Measurements from ENCODE around the gene SIAH1. TPM values are rescaled to one million over a fixed set of nuclear protein-coding genes. Genes with fewer than 3 reads are reported as not detected.
A peak's percentile ranks its signal among the peaks of the same experiment; 100 is the strongest.

SIAH1 gene
- total and polyA plus RNA-seq, 2 donors (not counting 1 experiment from before 2014, with no cell fraction given), result 21.4 to 59.1 TPM

DNA sequence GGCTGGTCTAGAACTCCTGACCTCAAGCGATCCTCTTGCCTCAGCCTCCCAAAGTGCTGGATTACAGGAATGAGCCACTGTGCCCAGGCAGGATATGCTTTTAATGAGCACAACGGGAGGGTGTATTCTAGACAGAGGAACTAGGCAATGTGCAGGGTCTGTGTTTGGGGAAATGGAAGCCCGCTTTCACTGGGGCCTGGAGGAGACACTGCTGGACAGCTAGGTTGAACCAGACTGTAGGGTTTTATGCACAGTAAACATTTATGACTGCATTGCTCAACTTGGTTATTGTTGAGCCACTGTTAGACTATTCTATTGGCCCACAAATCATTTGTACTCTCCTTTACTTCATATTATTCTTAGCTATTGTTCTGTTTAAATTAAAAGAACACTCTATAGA is 10.2 kb upstream of the SIAH1 start:
- H2AFZ ChIP-seq (ENCODE audit: low read length), result no peak overlapping the region
- no peaks in the 10 kb centered on the region for H3K4me1 ChIP-seq (ENCODE audit: control insufficient read depth, extremely low read depth, insufficient read depth, low read length)
- TF ChIP-seq, protein P1, sequence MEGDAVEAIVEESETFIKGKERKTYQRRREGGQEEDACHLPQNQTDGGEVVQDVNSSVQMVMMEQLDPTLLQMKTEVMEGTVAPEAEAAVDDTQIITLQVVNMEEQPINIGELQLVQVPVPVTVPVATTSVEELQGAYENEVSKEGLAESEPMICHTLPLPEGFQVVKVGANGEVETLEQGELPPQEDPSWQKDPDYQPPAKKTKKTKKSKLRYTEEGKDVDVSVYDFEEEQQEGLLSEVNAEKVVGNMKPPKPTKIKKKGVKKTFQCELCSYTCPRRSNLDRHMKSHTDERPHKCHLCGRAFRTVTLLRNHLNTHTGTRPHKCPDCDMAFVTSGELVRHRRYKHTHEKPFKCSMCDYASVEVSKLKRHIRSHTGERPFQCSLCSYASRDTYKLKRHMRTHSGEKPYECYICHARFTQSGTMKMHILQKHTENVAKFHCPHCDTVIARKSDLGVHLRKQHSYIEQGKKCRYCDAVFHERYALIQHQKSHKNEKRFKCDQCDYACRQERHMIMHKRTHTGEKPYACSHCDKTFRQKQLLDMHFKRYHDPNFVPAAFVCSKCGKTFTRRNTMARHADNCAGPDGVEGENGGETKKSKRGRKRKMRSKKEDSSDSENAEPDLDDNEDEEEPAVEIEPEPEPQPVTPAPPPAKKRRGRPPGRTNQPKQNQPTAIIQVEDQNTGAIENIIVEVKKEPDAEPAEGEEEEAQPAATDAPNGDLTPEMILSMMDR (conservative IDR thresholded peaks at IDR 0.05 in 1 of 2, IDR thresholded peaks at IDR 0.05 in 1 of 2; ENCODE audit: low read depth in 1 of 2, low read length in 2 of 2), result no peak
- no peak for TF ChIP-seq EZH2 (IDR thresholded peaks at IDR 0.05; ENCODE audit: low read length, missing control alignments)
- no peak for DNase-seq (ENCODE audit: low read depth in 2 of 2)
- H4K20me1 ChIP-seq (ENCODE audit: control insufficient read depth, extremely low read depth, insufficient read depth, low read length), result no peaks in the 10 kb centered on the region
- H3K27ac ChIP-seq (ENCODE audit: insufficient read depth, low read length), result no peak overlapping the region
- no peak overlapping the region for H3K4me3 ChIP-seq (replicated peaks in 1 of 4; ENCODE audit: control extremely low read depth in 1 of 4, insufficient read depth in 1 of 4, low read depth in 3 of 4, low read length in 4 of 4)
- no peaks in the 10 kb centered on the region for H3K79me2 ChIP-seq (ENCODE audit: control insufficient read depth, insufficient read depth, low read length)
- H3K4me2 ChIP-seq (ENCODE audit: extremely low read depth, insufficient read depth, low read length), result no peak overlapping the region
- H3K36me3 ChIP-seq (ENCODE audit: control insufficient read depth, insufficient read depth, low read length), result no peaks in the 10 kb centered on the region
- H3K27me3 ChIP-seq (ENCODE audit: control insufficient read depth, insufficient read depth, low read length), result no peaks in the 10 kb centered on the region
- H3K9me3 ChIP-seq (ENCODE audit: control insufficient read depth, insufficient read depth, low read depth, low read length), result no peaks in the 10 kb centered on the region
- no peak overlapping the region for H3K9ac ChIP-seq (ENCODE audit: insufficient read depth, low read length)

DNA sequence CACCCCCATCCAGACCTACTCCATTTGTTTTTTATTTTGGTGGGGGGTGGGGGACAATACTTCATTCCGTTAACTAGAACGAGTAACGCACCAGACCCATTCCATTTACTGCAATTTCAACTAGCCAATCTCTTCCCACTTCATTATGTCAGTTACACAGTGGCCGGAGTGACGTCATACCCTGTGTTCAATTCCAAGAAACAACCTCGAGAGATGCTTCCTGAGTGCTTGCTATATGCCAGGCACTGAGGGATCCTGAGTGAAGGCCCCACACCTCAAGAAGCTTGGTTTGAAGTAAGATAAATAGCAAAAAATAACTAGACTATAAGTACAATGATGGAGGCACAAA is 9.1 kb upstream of the SIAH1 start:
- Histone ChIP-seq H3K27me3 (ENCODE audit: control insufficient read depth, insufficient read depth, low read length) (no peaks in the 10 kb centered on the region), H3K27ac (ENCODE audit: insufficient read depth, low read length) (peak overlapping the region; percentile 2), H3K36me3 (ENCODE audit: control insufficient read depth, insufficient read depth, low read length) (no peaks in the 10 kb centered on the region), H2AFZ (ENCODE audit: low read length) (no peak overlapping the region), H3K4me3 (replicated peaks in 1 of 4; ENCODE audit: control extremely low read depth in 1 of 4, insufficient read depth in 1 of 4, low read depth in 3 of 4, low read length in 4 of 4) (no peak overlapping the region), H4K20me1 (ENCODE audit: control insufficient read depth, extremely low read depth, insufficient read depth, low read length) (no peaks in the 10 kb centered on the region), H3K9me3 (ENCODE audit: control insufficient read depth, insufficient read depth, low read depth, low read length) (no peaks in the 10 kb centered on the region), H3K9ac (ENCODE audit: insufficient read depth, low read length) (no peak overlapping the region), H3K4me1 (ENCODE audit: control insufficient read depth, extremely low read depth, insufficient read depth, low read length) (no peaks in the 10 kb centered on the region), H3K4me2 (ENCODE audit: extremely low read depth, insufficient read depth, low read length) (no peak overlapping the region), H3K79me2 (ENCODE audit: control insufficient read depth, insufficient read depth, low read length) (no peaks in the 10 kb centered on the region)
- peak in 1 of 2 donors; percentile 76 for DNase-seq (ENCODE audit: low read depth in 2 of 2)
- no peak for TF ChIP-seq EZH2 (IDR thresholded peaks at IDR 0.05; ENCODE audit: low read length, missing control alignments)
- TF ChIP-seq, protein P1 (conservative IDR thresholded peaks at IDR 0.05 in 1 of 2, IDR thresholded peaks at IDR 0.05 in 1 of 2; ENCODE audit: low read depth in 1 of 2, low read length in 2 of 2), result no peak

DNA sequence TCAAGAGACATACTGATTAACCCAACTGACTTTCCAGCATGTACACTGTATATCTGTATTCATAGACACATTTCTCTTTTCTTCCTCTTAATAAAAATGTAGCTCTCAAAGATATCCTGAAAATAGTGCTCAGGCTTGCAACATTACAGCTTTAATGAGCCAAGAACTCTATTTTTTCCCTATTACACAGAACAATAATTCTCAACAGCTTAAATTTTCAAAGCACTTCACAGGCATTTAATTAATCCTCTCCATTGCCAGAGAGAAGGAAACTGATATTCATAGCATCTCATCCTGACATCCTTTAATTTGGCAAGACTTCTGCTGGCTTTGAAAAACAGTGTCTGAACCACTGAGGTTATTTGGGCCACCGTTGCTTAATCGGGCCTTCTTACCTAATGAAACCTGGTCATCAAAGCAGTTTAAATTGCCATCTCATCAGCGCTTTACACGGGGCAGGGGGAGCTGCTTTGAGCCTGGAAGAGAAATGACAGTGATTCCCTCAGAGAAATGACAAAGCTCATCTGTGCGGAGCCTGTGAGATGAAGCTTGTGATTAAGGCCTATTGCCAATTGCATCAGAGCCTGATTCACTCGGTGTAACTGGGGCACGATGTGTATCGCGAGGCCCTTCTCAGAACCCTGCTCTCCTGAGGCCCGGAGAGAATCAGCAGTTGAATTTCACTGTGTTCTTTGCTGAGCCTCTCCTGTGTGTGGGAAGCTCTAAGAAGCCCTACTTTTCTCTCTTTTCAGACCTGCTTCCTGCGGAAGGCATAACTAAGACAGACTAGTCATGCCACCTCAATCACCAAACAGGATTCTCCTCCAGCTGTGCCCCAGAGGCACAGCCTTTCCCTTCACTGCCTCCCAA is 8.5 kb upstream of the SIAH1 start:
- H4K20me1 ChIP-seq (ENCODE audit: control insufficient read depth, extremely low read depth, insufficient read depth, low read length), result no peaks in the 10 kb centered on the region
- no peak overlapping the region for H3K4me3 ChIP-seq (replicated peaks in 1 of 4; ENCODE audit: control extremely low read depth in 1 of 4, insufficient read depth in 1 of 4, low read depth in 3 of 4, low read length in 4 of 4)
- H3K36me3 ChIP-seq (ENCODE audit: control insufficient read depth, insufficient read depth, low read length), result no peaks in the 10 kb centered on the region
- no peaks in the 10 kb centered on the region for H3K27me3 ChIP-seq (ENCODE audit: control insufficient read depth, insufficient read depth, low read length)
- no peak overlapping the region for H2AFZ ChIP-seq (ENCODE audit: low read length)
- DNase-seq (ENCODE audit: low read depth in 2 of 2), result peak; percentile 58 to 95
- no peaks in the 10 kb centered on the region for H3K4me1 ChIP-seq (ENCODE audit: control insufficient read depth, extremely low read depth, insufficient read depth, low read length)
- peak overlapping the region; percentile 2 for H3K27ac ChIP-seq (ENCODE audit: insufficient read depth, low read length)
- no peak overlapping the region for H3K9ac ChIP-seq (ENCODE audit: insufficient read depth, low read length)
- TF ChIP-seq EZH2 (IDR thresholded peaks at IDR 0.05; ENCODE audit: low read length, missing control alignments), result no peak
- TF ChIP-seq, protein P1 (conservative IDR thresholded peaks at IDR 0.05 in 1 of 2, IDR thresholded peaks at IDR 0.05 in 1 of 2; ENCODE audit: low read depth in 1 of 2, low read length in 2 of 2), result no peak
- no peak overlapping the region for H3K4me2 ChIP-seq (ENCODE audit: extremely low read depth, insufficient read depth, low read length)
- H3K9me3 ChIP-seq (ENCODE audit: control insufficient read depth, insufficient read depth, low read depth, low read length), result no peaks in the 10 kb centered on the region
- H3K79me2 ChIP-seq (ENCODE audit: control insufficient read depth, insufficient read depth, low read length), result no peaks in the 10 kb centered on the region

All from fibroblast of lung (primary cell).